Peyer's patch (tissue), 4 donors: ENCODE measurements around the gene CELF1.

ENCODE experiments used
- POLR2A ChIP-seq, 2 donors: fragments of 450-650 bp; IDR thresholded peaks; one replicate each; pipeline ENCODE4 v1.5.1; 2017; ENCODE audit warnings: antibody characterized with exemption in 2 of 2, mild to moderate bottlenecking in 2 of 2, moderate library complexity in 2 of 2
- TF ChIP-seq, protein P1 (sequence below), 6 experiments: fragments of 450-650 bp in 4 of 6; fragments of 200-600 bp in 2 of 6; sonication (generic) in 1 of 6; IDR thresholded peaks; one replicate each; pipeline ENCODE4 v1.5.1; 2017 to 2019; ENCODE audit warnings: antibody characterized with exemption in 6 of 6, mild to moderate bottlenecking in 3 of 6, moderate library complexity in 1 of 6

GRCh38 chr11:47518212-47518964 is 34.5 kb downstream of the CELF1 start:
- TF ChIP-seq, protein P1, sequence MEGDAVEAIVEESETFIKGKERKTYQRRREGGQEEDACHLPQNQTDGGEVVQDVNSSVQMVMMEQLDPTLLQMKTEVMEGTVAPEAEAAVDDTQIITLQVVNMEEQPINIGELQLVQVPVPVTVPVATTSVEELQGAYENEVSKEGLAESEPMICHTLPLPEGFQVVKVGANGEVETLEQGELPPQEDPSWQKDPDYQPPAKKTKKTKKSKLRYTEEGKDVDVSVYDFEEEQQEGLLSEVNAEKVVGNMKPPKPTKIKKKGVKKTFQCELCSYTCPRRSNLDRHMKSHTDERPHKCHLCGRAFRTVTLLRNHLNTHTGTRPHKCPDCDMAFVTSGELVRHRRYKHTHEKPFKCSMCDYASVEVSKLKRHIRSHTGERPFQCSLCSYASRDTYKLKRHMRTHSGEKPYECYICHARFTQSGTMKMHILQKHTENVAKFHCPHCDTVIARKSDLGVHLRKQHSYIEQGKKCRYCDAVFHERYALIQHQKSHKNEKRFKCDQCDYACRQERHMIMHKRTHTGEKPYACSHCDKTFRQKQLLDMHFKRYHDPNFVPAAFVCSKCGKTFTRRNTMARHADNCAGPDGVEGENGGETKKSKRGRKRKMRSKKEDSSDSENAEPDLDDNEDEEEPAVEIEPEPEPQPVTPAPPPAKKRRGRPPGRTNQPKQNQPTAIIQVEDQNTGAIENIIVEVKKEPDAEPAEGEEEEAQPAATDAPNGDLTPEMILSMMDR (IDR thresholded peaks at IDR 0.05) = no peak
- no peak for TF ChIP-seq POLR2A (IDR thresholded peaks at IDR 0.05)
